DLD1 (cell line): Measurements from ENCODE around the gene RREB1.

Experiments
- in situ Hi-C: cut with HindIII; loops from 2 replicates; pipeline ENCODE4 v1.10.0; 2017; ENCODE audit warnings: low sequenced_read_pairs

The RREB1 gene

DNA sequence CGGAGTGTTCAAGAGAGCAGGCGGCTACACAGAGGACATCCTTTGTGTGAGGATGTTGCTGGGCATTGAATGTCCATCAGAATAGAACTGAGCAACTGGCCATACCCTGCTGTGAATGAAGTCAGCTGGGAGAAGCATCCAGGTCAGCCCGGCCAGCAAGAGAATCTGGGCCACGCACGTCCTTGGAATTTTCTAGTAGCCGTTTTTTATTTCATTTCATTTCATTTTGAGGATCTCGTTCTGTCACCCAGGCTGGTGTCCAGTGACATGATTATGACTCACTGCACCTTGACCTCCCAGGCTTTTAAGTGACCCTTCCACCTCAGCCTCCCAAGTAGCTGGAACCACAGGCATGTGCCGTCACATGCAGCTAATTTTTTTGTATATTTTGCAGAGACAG lies 107.4 kb downstream of the RREB1 start:
- in situ Hi-C loops: no loop called here

DNA sequence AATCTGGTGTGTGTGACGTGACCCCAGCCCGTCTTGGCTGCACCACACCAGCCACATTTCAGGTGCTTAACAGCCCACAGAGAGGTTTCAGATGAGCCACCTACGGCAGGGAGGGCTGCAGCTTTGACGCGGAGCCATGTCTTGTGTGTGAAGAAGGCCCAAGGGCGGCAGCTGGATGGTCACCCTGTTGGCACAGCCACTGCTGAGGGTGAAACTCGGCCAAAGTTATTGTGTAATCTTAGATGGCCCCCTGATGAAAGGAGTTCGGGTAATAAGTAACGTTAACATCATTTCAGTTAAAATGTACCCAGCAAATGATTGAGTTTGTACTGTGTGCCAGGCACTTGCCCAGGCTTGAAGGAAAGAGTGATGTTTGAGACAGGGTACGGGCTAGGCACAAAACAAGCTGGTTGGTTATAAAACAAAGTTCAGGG lies 108.1 kb downstream of the RREB1 start:
- in situ Hi-C loops: no loop called here

DNA sequence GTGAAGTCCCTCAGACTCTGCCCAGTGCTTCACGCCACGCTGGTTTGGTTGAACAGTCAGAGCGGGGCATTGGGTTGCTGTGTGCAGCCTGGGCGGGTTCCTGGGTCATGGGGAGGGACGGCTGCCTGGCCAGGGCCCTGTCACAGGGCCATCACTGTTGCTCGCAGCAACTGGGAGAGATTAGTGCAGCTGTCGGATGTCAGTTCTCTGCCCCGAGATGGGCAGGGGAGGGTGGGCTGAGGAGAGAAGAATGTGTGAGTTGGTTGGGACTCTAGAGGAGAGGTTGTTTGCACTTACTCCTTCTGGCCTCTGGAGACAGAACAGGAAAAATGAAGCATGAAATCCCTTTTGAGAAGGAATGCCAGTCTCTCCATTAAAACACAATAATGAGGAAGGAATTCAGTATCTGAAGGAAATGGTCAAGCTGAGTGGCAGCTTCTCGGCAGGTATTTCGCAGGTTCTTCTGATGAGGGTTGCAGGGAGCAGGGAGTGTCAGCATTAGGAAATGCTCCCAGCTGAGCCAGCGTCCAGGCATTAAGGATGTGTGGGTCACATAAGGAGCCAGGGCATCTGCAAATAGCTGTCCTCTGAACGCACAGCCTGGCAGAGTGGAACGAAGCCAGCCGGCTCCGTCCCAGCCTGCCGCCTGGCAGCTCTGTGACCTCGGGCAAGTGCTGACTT lies 109.3 kb downstream of the RREB1 start:
- in situ Hi-C loops: no loop called here

DNA sequence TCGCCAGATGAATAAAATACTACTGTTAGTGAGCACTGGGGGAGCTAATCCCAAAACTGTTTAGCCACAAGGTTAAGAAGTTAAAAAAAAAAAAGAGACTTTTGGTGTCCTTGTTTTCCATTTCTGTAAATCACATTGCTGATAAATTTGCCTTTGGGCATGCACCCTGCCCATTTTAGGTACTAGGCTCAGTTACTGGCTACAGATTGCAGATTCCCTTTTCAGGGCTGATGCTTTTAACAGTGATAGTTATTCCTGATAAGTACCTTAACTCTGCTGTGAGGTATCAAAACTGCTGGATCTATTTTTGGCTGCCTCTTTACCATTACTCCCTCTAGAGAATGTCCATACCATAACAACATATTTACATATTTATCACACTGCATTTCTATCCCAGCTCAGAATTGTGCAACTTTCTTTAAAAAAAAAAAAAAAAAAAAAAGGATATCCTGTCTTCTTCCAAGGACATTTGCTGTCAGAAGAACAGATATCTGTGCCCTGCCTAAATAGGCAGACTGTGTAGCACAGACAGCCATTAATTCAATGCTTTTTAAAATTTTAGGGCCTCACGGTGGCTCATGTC lies 110.7 kb downstream of the RREB1 start:
- in situ Hi-C loops: no loop called here

DNA sequence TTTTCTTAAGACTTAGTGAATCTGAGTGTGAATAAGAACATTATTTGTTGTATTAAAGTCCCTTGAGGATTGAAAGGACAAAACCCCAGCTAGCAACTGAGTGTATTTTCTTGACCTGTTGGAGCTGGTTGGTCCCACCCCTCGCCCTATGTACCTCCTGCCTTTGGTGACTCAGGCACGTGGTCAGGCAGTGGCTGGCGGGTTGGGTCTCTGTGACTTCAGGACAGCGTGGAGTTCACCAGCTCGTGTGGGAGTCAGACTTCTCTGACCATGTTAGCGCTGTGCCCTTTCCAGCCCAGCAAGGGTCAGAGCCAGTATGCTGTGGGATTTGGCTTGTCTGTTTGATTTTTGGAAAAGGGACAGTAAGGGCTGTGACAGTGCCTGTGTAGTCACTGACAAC lies 111.5 kb downstream of the RREB1 start:
- in situ Hi-C loops: no loop called here

DNA sequence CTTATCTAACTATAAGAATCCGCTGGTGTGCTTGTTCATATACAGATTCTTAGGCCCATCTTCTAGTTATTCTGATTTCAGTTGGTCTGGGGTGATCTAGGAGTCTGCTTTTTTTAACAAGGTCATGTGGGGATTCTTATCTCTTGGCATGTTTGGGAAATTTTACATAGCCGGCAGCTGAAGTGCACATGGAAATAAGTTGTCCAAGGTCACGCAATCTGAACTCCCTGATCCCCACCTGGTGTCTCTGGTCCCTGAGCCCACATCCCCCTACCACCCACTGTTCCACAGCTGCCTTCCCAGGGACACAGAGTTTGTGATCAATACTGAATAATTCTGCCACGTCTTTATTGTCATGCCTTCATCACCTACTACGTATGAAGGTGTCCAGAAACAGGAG lies 114.4 kb downstream of the RREB1 start:
- in situ Hi-C loops: no loop called here

DNA sequence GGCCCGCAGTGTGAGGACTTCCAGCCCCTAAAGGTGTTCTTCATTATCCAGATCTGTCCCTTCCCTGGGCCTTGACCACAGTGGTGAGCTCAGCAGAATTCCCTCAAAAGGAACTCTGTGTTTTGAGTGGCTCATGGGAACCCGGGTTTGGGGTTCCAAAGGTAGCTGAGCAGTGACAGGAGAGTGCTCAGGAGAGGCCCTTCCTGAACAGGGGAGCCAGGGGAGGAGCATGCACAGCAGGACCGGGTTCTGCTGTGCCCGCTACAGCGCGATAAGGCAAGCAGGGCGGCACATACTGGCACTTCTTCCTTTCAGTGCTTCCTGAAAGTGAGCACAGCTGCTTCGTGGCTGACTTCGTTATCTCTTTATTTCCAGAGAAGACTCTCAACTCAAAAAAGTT lies 117.0 kb downstream of the RREB1 start:
- in situ Hi-C loops: no loop called here

DNA sequence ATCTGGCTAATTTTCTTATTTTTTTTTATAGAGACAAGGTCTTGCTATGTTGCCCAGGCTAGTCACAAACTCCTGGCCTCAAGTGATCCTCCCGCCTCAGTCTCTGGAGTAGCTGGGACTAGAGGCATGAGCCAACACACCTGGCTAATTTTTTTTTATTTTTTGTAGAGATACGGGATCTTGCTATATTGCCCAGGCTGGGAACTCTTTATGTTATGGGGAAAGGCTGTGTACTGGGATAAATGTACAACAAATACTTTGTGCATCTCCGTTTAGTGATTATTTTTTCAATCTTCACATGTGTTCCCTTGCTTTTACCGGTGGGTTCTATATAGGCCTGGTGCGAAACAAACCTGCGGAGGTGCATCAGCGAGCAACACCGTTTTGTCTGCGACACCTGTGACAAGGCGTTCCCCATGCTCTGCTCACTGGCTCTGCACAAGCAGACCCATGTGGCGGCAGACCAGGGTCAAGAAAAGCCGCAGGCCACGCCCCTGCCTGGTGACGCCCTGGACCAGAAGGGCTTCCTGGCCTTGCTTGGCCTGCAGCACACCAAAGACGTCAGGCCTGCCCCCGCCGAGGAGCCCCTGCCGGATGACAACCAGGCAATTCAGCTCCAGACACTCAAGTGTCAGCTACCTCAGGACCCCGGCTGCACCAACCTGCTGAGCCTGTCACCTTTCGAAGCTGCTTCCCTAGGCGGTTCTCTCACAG lies 121.1 kb downstream of the RREB1 start:
- in situ Hi-C loops: no loop called here

DNA sequence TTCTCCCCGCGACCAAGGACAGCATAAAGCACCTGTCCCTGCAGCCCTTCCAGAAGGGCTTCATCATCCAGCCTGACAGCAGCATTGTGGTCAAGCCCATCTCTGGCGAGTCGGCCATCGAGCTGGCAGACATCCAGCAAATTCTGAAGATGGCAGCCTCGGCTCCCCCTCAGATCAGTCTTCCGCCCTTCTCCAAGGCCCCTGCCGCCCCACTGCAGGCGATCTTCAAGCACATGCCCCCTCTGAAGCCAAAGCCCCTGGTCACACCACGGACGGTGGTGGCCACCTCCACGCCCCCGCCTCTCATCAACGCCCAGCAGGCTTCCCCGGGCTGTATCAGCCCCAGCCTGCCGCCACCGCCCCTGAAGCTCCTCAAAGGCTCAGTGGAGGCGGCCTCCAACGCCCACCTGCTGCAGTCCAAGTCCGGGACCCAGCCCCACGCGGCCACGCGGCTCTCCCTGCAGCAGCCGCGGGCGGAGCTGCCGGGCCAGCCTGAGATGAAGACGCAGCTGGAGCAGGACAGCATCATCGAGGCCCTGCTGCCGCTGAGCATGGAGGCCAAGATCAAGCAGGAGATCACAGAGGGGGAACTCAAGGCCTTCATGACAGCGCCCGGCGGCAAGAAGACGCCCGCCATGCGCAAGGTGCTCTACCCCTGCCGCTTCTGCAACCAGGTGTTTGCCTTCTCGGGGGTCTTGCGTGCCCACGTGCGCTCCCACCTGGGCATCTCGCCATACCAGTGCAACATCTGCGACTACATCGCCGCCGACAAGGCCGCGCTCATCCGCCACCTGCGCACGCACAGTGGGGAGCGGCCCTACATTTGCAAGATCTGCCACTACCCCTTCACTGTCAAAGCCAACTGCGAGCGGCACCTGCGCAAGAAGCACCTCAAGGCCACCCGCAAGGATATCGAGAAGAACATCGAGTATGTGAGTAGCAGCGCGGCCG lies 121.9 kb downstream of the RREB1 start:
- in situ Hi-C loops: no loop called here

DNA sequence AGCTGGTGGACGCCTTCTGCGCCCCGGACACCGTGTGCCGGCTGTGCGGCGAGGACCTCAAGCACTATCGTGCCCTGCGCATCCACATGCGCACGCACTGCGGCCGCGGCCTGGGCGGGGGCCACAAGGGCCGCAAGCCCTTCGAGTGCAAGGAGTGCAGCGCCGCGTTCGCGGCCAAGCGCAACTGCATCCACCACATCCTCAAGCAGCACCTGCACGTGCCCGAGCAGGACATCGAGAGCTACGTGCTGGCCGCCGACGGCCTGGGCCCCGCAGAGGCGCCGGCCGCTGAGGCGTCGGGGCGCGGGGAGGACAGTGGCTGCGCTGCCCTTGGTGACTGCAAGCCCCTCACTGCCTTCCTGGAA lies 122.5 kb downstream of the RREB1 start:
- in situ Hi-C loops: no loop called here

DNA sequence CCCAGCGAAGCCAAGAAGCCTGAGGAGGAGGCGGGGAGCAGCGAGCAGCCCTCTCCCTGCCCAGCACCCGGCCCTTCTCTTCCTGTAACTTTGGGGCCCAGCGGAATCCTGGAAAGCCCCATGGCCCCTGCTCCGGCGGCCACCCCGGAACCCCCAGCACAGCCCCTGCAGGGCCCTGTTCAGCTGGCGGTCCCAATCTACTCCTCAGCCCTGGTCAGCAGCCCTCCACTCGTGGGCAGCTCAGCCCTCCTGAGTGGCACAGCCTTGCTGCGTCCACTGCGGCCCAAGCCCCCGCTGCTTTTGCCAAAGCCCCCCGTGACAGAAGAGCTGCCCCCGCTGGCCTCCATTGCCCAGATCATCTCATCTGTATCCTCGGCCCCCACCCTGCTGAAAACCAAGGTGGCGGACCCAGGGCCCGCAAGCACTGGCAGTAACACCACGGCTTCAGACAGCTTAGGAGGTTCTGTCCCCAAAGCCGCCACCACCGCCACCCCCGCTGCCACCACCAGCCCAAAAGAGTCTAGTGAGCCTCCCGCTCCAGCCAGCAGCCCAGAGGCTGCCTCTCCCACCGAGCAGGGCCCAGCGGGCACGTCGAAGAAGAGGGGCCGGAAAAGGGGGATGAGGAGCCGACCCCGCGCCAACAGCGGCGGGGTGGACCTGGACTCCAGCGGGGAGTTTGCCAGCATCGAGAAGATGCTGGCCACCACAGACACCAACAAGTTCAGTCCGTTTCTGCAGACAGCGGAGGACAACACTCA lies 123.4 kb downstream of the RREB1 start:
- in situ Hi-C loops: no loop called here

DNA sequence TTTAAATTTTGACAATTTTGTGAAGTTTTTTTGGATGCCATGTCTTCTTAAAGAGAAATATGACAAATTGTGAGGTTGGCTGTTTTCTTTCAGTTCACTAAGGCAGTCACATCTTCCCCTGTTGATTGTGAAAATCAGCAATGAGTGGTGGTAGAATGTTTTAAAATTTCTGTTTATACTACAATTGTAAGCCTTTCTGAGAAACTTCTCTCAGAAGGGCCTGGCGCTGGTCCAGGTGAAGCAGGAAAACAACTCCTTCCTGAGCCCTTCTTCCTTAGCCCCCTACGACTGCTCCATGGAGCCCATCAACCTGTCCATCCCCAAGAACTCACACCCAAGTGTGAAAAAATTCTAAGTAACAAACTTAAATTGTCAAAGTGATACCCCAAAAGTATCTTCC lies 124.6 kb downstream of the RREB1 start:
- in situ Hi-C loops: no loop called here

DNA sequence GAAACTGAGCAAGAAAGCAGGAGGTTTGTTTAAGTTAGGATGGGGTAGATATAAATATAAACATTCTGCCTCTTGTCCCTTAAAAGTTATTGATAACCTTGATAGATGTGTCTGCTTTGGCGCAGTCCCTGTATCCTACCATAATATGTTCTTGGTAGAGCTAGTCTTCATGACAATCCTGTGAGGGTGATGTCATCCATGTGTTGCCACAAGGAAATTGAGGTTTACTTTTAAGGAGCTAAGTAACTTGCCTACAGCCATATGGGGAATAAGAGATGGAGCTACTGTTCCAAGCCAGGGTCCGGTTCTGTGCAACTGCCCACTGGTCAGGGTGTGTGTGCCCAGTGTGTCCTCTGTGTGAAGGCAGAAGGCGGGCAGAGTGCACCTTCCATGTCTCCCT lies 126.8 kb downstream of the RREB1 start:
- in situ Hi-C loops: no loop called here

DNA sequence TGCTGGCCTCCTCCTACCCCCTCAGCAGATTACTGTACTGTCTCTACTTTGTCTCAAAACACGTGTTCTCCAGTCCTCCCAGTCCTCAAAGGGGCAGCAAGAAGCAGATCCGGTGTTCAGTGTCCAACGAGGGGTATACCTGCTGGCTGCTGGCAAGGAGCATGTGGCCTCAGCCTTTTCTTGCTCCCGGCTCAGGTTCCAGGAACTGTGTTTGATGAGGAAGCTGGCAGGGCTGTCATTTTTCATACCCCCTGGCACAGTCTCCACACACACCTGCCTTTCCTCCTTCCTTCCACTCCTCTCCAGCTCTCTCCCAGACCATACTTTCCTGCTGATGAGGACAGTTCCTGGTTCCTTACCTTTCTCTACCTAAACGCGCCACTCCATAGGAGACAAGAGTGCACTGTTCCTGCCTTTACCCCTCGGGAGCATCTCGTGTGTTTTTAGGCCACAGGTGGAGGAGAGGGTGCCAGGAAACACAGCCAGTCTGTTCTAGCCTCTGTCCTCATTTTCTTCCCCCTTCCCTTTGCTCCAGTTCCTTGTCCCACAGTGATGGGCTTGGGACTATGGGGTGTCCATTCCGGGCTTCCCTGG lies 128.0 kb downstream of the RREB1 start:
- in situ Hi-C loops: no loop called here

DNA sequence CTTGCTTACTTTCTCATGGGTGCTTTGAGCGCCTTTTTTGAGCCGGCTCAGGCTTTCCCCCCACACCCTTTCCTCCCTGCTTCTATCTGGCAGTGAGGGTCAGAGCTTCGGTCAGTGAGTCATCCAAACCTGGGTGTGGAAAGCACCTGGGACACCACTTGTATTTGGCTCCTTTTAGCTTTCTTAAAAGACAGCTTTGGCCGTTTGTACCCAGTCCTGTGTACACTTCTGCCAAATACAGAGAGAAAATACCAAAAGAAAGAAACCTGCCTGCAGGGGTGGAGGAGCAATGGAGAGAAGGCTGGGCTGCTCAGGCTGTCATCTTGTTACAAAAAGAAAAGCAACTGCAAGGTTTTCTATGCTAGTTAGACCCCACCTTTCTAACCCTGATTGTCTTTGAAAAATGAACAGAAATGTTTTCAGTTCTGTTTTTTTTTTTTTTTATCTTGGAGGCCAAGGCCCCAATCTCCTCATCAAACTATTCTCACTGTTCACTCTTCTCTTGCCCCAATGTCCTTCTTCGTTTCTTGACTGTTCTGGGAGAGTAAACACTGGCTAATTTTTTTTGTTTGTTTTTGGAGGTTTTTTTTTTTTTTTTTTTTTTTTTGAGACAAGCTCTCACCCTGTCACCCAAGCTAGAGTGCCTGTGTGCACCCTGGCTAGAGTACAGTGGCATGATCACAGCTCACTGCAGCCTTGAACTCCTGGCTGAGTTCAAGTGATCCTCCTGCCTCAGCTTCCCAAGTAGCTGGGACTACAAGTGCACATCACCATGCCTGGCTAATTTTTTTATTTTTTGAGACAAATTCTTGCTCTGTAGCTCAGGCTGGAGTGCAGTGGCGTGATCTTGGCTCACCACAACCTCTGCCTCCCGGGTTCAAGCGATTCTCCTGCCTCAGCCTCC lies 128.8 kb downstream of the RREB1 start:
- in situ Hi-C loops: no loop called here

DNA sequence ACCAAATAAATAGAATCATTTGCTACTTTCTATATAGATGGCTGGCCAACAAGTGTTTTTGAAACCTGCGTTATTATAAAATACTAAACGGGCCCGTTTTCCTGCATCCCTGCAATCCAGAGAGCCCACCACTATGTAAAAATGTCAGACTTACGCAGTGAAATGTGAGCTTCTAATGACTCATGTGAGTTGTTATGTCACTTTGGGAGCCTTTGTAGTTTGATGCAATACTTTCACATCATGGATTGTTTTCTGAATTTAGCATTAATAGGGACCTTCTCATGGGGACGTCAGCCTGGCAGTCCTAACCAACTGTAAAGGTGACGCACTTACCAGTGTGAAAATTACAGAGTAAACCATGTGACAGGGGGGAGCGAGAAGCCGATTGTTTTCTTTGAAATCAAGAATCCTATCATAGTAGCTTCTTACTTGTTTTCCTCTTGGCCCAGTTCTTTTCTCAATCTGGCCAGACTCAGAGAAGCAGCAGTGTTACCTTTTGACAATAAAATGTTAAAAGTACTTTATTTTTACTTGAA lies 130.0 kb downstream of the RREB1 start:
- in situ Hi-C loops: no loop called here

DNA sequence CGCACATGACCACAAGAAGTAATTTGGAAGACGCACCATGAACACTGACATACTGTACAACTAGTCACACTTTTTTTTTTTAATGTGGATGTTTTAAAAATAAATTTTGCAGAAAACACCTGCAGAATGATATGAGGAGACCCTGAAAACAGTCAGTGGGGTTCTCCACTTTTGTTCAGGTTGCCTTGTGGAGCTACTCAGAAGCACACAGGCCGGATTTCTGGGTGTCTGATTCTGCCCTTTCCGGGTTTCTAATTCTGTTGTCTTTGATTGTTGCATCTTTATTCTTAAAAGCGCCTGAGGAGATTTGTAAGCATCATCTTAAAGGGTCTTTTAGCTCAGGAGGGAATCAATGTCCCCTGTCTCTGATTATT lies 130.8 kb downstream of the RREB1 start:
- in situ Hi-C loops: no loop called here

DNA sequence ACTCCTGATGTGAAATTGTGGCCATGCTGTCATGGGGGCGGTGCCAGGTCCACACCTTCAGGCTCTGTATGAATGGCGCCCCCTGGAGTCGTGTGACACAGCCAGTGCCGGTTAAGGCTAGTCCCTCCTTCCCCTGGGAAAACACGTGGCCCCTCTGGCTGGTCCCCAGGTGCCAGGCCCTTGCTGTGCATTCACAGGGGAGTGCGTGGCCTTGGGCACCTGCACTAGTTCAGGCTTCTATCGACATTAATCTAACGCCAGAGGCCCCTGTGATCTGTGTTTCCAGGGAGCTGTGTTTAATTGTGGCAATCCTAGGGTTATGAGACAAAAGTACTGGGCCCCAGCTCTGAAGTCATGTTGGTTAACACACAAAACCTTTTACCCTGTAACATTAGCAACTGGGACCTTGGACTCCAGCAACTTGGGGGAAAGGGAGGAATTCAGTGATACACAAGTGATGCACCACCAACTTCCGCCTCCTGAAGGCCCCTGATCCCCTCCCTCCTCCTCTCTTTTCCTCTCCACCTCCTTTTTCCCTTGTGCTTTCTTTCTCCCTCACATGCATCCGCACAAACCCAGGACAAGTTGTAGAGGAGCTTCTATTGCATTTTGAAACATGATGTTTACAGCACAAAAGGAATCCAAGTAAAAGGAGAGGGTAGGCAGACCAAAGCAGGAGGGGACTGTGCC lies 131.3 kb downstream of the RREB1 start:
- in situ Hi-C loops: no loop called here
